ENCODE measurements around the gene SSBP3.

The SSBP3 gene

GRCh38 chr1:54408147-54409066 lies 2.2 kb upstream of the SSBP3 start:
- no peak for TF ChIP-seq CTCF (IDR thresholded peaks at IDR 0.05; ENCODE audit: low read depth, low read length)

GRCh38 chr1:54407404-54408146 lies 1.4 kb upstream of the SSBP3 start:
- peak overlapping the region; percentile 71 for H3K4me3 ChIP-seq (ENCODE audit: low read depth, low read length)
- no peak for TF ChIP-seq CTCF (IDR thresholded peaks at IDR 0.05; ENCODE audit: low read depth, low read length)

More at GRCh38 chr1:54408147-54409066, 2.2 kb upstream of the SSBP3 start:
- H3K4me3 ChIP-seq (ENCODE audit: low read depth, low read length), result peak overlapping the region; percentile 21; the same call in 1 of the 2 replicates

GRCh38 chr1:54407154-54407403 lies 885 bp upstream of the SSBP3 start:
- H3K4me3 ChIP-seq (ENCODE audit: low read depth, low read length), result peak overlapping the region; percentile 71
- no peak for TF ChIP-seq CTCF (IDR thresholded peaks at IDR 0.05; ENCODE audit: low read depth, low read length)

GRCh38 chr1:54405898-54406293 lies 298 bp downstream of the SSBP3 start:
- H3K4me3 ChIP-seq (ENCODE audit: low read depth, low read length), result peak overlapping the region; percentile 77
- TF ChIP-seq CTCF (IDR thresholded peaks at IDR 0.05; ENCODE audit: low read depth, low read length), result no peak

- peak overlapping the region; percentile 77 for H3K4me3 ChIP-seq (ENCODE audit: low read depth, low read length)
- TF ChIP-seq CTCF (IDR thresholded peaks at IDR 0.05; ENCODE audit: low read depth, low read length), result no peak
These were observed 976 bp downstream of the SSBP3 start for GRCh38 chr1:54404939-54405897.

GRCh38 chr1:54404263-54404662 lies 1.9 kb downstream of the SSBP3 start:
- peak overlapping the region; percentile 77 for H3K4me3 ChIP-seq (ENCODE audit: low read depth, low read length)
- TF ChIP-seq CTCF (IDR thresholded peaks at IDR 0.05; ENCODE audit: low read depth, low read length), result no peak
